PFSK-1 (cell line): ENCODE measurements around the gene COL25A1.

Source experiments
- FOXP2 ChIP-seq: optimal IDR thresholded peaks from 2 replicates; pipeline ENCODE3; 2011; ENCODE audit warnings: borderline replicate concordance, control low read depth, inconsistent platforms; ENCODE audit not compliant: insufficient read depth; ENCODE audit errors: extremely low read length, extremely low read depth
- POLR2AphosphoS5 ChIP-seq: IDR thresholded peaks from 2 replicates; pipeline ENCODE4 v1.6.1; 2012; ENCODE audit warnings: low read depth, mild to moderate bottlenecking, control low read depth, low read length, moderate library complexity
- SIN3A ChIP-seq: IDR thresholded peaks from 2 replicates; pipeline ENCODE4 v1.6.1; 2012; ENCODE audit warnings: mild to moderate bottlenecking, low read length, moderate library complexity, borderline replicate concordance; ENCODE audit not compliant: insufficient read depth
- TAF1 ChIP-seq: IDR thresholded peaks from 2 replicates; pipeline ENCODE4 v1.6.1; 2012; ENCODE audit warnings: low read length, control low read depth, borderline replicate concordance; ENCODE audit not compliant: insufficient read depth
- TF ChIP-seq, protein P1 (sequence below), 2 experiments: IDR thresholded peaks; 2 replicates each; pipeline versions ENCODE4 v1.6.1 to v1.8.0; 2011 to 2012; ENCODE audit warnings: low read depth in 2 of 2, low read length in 2 of 2, control low read depth in 1 of 2, inconsistent platforms in 1 of 2, mild to moderate bottlenecking in 1 of 2, moderate library complexity in 1 of 2; ENCODE audit not compliant: insufficient read depth in 1 of 2

Gene COL25A1

DNA sequence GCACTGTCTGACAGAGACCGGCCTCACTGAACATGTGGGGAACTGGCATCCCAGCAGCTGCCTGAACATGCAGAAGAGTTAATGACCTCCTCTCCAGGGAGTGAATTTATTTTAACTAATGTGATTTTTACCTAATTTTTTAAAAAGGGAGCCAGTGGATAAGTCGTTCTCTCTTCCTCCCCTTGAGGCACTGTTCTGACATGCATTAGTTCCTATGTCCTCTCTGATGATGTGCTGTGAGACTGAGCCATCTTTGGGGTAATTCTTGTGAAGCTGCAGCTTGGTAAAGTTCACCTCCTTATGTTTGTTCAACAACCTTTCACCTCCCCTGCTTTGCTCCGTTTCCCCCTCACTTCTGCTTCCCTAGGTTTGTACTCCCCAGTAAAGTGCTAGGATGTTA lies 139.7 kb downstream of the COL25A1 start:
- TF ChIP-seq SIN3A, result no peak
- no peak for TF ChIP-seq POLR2AphosphoS5
- TF ChIP-seq, protein P1, sequence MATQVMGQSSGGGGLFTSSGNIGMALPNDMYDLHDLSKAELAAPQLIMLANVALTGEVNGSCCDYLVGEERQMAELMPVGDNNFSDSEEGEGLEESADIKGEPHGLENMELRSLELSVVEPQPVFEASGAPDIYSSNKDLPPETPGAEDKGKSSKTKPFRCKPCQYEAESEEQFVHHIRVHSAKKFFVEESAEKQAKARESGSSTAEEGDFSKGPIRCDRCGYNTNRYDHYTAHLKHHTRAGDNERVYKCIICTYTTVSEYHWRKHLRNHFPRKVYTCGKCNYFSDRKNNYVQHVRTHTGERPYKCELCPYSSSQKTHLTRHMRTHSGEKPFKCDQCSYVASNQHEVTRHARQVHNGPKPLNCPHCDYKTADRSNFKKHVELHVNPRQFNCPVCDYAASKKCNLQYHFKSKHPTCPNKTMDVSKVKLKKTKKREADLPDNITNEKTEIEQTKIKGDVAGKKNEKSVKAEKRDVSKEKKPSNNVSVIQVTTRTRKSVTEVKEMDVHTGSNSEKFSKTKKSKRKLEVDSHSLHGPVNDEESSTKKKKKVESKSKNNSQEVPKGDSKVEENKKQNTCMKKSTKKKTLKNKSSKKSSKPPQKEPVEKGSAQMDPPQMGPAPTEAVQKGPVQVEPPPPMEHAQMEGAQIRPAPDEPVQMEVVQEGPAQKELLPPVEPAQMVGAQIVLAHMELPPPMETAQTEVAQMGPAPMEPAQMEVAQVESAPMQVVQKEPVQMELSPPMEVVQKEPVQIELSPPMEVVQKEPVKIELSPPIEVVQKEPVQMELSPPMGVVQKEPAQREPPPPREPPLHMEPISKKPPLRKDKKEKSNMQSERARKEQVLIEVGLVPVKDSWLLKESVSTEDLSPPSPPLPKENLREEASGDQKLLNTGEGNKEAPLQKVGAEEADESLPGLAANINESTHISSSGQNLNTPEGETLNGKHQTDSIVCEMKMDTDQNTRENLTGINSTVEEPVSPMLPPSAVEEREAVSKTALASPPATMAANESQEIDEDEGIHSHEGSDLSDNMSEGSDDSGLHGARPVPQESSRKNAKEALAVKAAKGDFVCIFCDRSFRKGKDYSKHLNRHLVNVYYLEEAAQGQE (IDR thresholded peaks at IDR 0.05; ENCODE audit: insufficient read depth in 1 of 2, low read depth in 2 of 2, low read length in 2 of 2), result no peak
- TF ChIP-seq FOXP2, result no peak
- TF ChIP-seq TAF1, result no peak

DNA sequence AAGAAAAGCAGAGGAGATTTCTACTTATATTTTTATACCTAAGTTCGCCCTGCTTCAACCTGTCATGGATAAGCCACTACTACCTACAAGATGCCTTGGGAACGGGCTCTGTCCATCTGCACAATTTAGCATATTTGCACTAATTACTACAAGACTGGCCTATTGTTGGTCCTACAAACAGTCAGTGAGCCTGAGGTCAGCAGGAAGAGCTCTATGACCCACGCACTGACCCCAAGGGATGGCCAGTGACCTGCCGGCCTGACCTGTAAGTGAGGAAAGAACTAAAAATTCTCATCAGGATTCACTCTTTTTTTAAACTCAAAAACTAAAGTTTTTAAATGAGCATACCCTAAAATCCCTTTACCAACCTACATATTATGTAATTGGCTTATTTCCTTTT lies 142.0 kb downstream of the COL25A1 start:
- TF ChIP-seq FOXP2, result no peak
- TF ChIP-seq TAF1, result no peak
- no peak for TF ChIP-seq SIN3A

DNA sequence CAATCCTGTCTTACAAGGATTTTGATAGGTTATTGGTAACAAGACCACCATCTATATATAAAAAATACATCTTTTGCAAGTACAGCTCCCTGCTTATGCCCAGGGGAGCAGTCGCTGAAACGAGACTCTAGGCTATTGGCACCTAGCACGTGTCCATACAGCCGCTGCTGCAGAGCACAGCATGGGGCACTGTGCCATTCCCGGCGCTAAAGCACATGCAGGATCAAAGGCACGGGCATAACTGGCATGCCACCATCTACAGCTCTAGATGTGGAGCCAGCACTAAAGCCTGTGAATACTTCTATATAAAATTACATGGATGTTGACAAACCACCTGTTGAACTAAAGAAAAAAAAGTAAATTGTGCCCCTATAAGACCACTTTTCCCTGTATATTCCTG lies 144.8 kb downstream of the COL25A1 start:
- no peak for TF ChIP-seq TAF1
- no peak for TF ChIP-seq SIN3A
- no peak for TF ChIP-seq FOXP2
- TF ChIP-seq POLR2AphosphoS5, result no peak

DNA sequence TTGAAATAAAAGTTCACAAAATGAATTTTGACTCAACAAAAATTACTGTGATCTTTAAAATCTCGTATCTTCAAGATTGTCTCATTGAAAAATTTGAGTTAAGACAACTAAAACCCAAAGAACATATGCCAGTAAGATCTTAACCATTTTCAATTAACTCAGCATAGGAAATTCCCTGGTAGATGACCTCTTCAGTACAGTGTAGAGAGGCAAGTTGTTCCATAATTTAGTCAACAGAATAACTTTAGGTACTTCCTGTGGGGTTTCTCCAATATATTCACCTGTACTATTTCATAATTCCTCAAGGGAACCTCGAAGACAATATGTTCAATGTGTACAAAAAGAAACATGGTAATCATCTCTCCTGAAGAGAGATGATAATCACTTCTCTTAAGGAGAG lies 145.3 kb downstream of the COL25A1 start:
- TF ChIP-seq TAF1 (no peak), FOXP2 (no peak), POLR2AphosphoS5 (no peak), SIN3A (no peak)
- TF ChIP-seq, protein P1 (IDR thresholded peaks at IDR 0.05; ENCODE audit: insufficient read depth in 1 of 2, low read depth in 2 of 2, low read length in 2 of 2), result no peak

DNA sequence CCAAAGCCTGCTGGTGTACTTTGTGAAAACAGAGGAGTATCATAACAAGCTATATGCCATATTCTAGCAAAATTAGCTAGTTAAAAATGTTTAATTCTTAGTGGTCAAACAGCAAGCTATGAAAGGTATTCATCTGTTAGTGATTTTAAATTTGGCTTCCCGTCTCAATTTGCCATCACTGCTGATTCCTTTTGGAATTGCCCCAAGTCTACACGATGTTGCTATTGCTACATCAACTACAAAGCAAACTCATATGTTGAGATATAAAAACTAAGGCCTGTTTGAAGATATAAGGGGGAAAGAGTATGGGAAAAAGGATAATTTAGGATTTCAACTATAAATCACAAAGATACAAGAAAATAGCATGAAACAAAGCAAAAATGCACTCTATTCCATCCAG lies 146.1 kb downstream of the COL25A1 start:
- TF ChIP-seq, protein P1 (IDR thresholded peaks at IDR 0.05; ENCODE audit: insufficient read depth in 1 of 2, low read depth in 2 of 2, low read length in 2 of 2), result no peak
- TF ChIP-seq TAF1 (no peak), FOXP2 (no peak), POLR2AphosphoS5 (no peak)

DNA sequence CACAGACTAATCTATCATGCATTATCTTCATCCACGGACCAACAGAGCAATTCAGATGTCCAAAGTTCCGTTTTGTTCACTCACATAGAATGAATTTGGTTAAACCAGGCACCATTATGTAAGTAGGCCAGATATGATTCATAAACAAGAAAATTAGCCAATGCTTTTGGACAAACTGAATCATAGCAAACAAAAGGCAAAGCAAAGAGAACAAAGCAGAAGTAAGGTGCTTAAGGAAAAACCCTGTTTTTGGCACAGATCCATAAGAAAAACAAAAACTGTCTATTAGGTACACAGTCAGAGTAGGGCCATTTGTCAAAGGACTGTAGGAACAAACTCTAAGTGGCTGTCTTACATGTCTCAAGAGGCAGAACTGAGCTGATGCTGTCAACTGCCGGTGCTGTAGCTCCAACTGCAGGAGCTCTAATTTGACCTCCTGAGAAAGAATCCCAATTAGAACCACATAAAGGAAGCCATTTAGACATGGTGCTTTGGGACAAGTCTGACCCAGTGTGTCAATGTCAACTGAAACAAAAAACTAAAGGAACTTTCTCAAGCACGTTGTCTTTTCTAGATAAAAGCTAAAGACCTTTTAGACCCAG lies 146.7 kb downstream of the COL25A1 start:
- TF ChIP-seq SIN3A, result no peak
- TF ChIP-seq, protein P1 (IDR thresholded peaks at IDR 0.05; ENCODE audit: insufficient read depth in 1 of 2, low read depth in 2 of 2, low read length in 2 of 2), result no peak
- TF ChIP-seq TAF1, result no peak
- no peak for TF ChIP-seq FOXP2
- no peak for TF ChIP-seq POLR2AphosphoS5
